Activated CD8-positive, alpha-beta memory T cell treated with anti-CD3 and anti-CD28 coated beads for 24 hours (primary cell): ENCODE results near the gene CHP1.
A peak's percentile ranks its signal among the peaks of the same experiment; 100 is the strongest.
"Not testable (repeated sequence)": the region's sequence is repeated elsewhere in the genome, so short reads cannot be mapped to it uniquely, and the experiment has no call there.

Source experiments
- DNase-seq: peaks from one replicate; pipeline ENCODE4 v3.0.0-alpha.2; 2020

CHP1 gene

GRCh38 chr15:41230650-41231421 lies at the start of gene CHP1, which contains the start of gene EXD1:
CHP1 (plus strand) TSS chr15:41231268; CDS start chr15:41231383, 115 bp downstream.
EXD1 (minus strand) TSS chr15:41230757; CDS start chr15:41226575, 4,182 bp downstream.
- peak; percentile 99 for DNase-seq

GRCh38 chr15:41182266-41182665 lies 48.8 kb upstream of the CHP1 start:
- DNase-seq: no peak

DNA sequence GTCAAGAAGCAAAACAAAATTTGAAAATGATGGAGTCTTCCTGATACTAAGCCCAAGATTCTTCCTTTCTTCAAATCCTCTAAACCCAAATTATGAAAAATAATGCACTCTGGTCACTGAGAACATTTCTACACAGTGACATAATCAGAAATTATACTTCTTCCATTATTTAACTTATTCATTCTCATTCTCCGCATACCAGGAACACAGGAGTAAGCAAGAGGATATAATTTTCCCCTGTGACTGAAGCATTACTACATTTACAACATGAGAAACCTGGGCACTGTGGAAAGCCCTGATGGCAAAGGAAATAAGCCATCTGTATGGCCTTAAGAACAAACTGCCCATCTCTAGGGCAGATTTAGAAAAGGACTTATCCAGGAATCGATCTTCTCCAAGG lies 47.5 kb upstream of the CHP1 start:
- no peak for DNase-seq

GRCh38 chr15:41194444-41194843 lies 36.6 kb upstream of the CHP1 start:
- DNase-seq: no peak

DNA sequence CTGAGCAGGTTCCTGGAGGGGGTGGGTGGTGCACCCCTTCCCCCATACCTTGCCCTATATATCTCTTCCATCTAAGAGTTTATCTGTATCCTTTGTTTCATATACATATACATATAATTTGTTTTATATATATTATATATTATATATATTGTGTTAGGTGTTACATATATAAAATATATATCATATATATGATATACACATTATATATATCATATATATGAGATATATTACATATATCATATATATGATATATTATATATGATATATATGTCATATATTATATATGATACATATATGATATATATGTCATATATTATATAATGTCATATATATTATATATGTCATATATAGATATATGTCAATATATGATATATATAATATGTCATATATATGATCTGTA lies 31.6 kb upstream of the CHP1 start:
- no peak for DNase-seq

GRCh38 chr15:41203395-41203794 lies 27.7 kb upstream of the CHP1 start:
- no peak for DNase-seq

GRCh38 chr15:41205315-41205714 lies 25.8 kb upstream of the CHP1 start:
- DNase-seq: no peak

GRCh38 chr15:41207687-41208448 lies 23.2 kb upstream of the CHP1 start:
- no peak for DNase-seq

DNA sequence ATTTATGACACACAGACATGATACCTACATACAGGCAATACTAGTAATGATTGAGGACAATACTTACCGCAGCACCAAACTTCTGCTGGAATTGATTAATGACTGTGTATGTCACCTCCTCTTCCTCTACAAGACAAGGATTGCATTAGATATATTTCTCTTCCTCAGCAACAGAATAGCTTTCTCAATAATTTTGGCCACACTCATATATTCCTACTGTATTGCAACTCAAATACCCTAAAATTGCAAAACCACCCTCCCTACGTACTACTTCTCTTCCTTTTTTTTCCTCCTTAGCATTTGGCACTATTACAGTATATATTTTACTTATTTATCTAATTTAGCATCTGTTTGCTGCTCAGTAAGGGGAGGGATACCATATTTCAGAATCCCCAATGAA lies 15.4 kb upstream of the CHP1 start:
- no peak for DNase-seq

- no peak for DNase-seq
Measured at GRCh38 chr15:41218851-41219250, 12.2 kb upstream of the CHP1 start.

DNA sequence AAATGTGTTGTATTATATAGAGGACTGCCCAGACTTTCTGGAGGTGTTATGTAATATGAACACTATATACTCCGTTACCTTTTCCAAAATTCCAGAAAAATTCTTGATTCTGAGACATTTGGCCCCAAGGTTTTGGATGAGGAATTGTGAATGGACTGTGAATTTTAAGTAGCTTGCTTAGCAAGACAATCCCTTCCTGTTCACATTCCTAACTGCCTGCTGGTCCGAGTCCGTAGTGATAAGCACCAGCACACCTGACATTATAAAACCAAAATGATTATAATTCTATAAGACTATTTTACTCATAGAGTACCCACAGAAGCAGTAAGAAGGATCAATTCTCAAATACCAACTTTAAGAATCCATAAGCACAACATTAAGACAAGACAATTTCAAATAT lies 11.7 kb upstream of the CHP1 start:
- no peak for DNase-seq

GRCh38 chr15:41230345-41230649 lies 771 bp upstream of the CHP1 start:
- DNase-seq: no peak

DNA sequence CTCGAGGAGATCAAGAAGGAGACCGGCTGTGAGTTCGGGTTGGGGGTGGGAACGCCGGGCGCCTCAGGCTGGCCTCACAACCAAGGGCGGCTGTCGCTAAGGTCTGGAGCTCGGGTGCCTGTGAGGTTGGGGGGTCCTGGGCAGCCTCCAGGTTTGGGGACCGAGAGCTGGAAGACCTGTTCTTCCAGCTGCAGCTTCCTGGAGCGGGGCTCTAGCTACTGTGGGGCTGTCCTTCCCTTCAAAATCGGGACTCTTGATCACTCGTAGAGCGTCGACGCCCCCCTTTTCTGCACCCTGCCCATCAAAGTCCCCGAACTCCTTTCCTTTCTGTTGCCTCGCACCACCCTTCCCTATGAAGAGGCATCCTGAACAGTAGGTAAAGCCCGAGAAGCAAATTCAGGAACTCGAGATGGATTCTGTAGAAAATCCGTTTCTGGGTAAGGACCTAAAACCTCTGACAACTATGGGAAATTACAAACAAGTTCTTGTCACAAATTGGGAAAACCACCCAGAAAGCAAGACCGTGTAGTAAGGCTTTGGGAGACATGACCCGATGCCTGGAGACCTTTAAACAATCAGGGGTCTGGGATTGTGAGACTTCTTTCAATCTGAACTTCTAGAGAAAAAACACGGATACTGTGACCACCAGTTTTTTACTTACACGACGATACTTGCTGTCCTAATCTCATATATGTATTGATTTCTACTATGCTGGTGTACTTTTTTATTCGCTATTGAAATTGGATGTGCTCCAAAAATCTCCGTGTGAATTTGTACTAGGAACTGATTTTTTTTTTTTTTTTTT lies 556 bp downstream of the CHP1 start:
- no peak for DNase-seq

DNA sequence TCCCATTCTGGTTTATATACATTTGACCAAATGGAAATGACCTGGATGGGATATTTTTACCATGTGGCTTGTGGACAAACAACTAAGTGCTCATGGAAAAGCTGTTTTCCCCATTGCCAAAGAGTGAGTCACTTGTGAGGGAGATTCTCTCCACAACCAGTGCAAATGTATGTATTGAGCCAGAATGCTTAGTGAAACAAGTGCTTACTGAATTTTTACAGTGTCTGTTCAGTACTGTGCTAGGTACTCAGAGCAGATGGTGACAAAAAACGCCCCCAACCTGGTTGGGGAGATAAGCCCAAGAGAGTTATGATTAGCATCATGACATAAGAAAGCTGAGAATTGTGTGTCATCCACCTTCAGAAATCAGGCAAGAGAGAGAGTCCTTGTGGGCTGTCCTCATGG lies 2.3 kb downstream of the CHP1 start:
- no peak for DNase-seq

DNA sequence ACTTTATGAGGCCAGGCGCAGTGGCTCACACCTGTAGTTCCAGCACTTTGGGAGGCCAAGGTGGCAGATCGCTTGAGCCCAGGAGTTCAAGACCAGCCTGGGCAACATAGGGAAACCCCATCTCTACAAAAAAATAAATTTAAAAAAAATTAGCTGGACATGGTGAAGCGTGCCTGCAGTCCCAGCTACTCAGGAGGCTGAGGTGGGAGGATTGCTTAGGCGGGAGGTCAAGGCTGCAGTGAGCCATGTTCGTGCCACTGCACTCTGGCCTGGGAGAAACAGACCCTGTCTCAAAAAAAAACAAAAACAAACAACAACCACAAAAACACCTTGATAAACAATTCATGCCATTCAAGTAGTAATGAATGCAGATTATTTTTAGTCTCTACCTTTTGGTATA lies 4.2 kb downstream of the CHP1 start:
- not testable (repeated sequence) for DNase-seq

- no peak for DNase-seq
Measured at GRCh38 chr15:41235929-41236328, 4.9 kb downstream of the CHP1 start.

DNA sequence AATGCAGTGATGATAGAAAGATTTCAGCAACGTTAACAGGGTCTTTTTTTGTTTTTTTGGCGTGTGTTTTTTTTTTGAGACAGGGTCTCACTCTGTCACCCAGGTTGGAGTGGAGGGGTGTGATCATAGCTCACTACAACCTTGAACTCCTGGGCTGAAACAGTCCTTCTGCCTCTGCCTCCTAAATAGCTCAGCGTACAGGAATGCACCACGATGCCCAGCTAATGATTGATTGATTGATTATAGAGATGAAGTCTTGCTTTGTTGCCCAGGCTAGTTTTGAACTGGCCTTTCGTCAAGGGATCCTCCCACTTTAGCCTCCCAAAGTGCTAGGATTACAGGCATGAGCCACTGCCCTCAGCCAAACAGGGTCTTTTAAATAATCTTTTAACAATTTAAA lies 7.0 kb downstream of the CHP1 start:
- no peak for DNase-seq

DNA sequence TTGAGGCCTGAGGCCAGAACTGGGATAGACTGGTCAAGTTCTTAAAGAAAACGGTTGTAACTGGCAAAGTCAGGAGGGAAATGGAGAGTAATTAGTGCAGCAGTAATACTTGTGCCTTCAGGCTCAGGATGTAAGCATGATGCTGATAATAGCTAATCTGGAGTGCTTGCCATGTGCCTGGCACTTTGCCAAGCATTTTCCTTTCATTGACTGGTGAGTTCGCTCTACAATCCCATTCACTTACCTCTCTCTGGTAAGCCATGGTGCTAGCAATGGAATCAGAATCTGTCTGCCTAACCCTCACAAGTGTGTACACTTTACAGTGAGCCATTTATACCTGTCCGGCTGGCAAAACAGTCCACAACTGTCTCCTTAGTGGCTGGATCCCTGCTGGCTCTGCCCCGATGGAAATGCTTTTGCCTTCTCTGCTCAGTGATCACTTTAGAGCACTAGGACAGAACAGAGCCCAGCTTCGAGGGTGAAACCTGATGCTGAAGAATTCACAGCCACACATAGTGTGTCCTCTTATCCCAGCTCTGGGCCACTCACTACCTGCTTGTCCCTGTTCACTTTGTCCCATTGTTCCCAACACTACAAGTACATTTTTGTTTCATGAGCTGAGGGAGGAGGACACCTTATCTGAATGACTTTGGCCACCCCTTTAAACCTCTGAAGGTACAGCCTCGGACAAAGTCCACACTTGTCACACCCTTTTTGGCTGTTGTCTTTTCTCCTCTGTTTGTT lies 10.3 kb downstream of the CHP1 start:
- no peak for DNase-seq

DNA sequence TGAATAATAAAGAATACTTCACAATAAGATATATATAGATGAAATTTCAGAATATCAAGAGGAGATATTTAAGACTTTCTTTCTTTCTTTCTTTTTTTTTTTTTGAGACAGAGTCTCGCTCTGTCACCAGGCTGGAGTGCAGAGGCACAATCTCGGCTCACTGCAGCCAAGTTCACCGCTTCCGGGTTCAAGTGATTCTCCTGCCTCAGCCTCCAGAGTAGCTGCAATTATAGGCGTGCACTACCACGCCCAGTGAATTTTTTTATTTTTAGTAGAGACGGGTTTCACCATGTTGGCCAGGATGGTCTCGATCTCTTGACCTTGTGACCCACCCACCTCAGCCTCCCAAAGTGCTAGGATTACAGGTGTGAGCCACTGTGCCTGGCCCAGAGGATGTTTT lies 19.7 kb downstream of the CHP1 start:
- not testable (repeated sequence) for DNase-seq

GRCh38 chr15:41251411-41251810 lies 20.3 kb downstream of the CHP1 start:
- no peak for DNase-seq

DNA sequence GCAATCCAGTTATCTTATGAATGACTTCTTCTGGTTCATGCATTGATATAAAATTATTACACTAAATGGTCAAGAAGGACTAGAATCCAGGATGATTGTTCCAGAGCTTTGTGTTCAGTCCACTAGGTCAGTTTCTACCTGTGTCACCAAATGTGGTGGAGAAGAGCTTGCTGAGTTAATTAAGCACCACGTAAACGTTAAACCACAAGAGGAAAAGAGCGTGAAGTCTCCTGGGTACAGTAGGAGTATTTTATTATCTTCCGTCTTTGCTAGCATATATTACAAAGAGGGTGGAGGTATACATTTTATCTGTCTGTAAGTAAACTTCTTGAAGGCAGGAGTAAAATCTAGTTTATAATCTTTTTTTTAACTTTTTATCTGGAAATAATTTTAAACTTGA lies 23.5 kb downstream of the CHP1 start:
- DNase-seq: no peak

DNA sequence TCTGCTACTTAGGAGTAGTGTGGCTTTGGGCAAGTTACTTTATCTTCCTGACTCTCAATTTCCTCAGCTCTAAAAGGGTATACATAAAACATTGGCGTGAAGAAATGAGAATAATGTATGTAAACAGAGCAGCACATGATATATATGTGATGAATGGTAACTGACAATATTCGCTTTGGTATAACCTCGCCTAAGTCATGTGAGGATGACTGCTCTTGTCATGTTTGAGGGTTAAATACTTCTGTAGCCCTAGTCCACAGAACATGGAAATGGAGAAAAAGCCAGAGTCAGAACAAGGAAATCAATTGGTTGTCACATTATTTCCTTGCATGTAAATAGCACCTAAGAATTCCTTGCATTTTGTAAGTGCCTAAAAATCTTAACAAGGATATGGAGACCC lies 25.0 kb downstream of the CHP1 start:
- no peak for DNase-seq

DNA sequence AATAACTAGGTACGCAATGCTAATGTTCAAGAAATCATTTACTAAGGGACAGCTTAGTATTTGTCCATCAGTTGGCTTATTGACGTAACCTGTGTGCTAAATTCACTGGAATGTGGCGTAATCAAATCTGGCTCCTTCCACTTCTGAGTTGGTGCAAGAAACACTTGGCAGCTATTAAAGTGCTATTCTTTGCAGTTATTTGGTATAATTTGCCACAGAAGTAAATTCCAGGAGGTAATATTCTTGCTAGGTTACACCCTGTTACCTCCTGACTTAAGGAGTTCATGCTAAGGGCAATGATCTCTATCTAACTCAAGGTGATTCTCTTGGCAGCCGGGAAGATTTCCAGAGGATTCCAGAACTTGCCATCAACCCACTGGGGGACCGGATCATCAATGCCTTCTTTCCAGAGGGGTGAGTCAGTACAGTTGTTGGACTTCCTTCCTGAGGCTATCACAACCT lies 25.5 kb downstream of the CHP1 start:
- no peak for DNase-seq
